NCI-H187 (cell line): ENCODE measurements around the gene GP9.
"Not testable (repeated sequence)": the region's sequence is repeated elsewhere in the genome, so short reads cannot be mapped to it uniquely, and the experiment has no call there.

Experiments used
- DNase-seq, 2 experiments: peaks; one replicate each; lab custom pipeline; 2025; lab: John Stamatoyannopoulos, UW

The GP9 gene

GRCh38 chr3:129111076-129111780 lies 50.6 kb downstream of the GP9 start:
- DNase-seq, result not testable (repeated sequence)
